ENCODE measurements around the gene NRG3.

NRG3 gene

DNA sequence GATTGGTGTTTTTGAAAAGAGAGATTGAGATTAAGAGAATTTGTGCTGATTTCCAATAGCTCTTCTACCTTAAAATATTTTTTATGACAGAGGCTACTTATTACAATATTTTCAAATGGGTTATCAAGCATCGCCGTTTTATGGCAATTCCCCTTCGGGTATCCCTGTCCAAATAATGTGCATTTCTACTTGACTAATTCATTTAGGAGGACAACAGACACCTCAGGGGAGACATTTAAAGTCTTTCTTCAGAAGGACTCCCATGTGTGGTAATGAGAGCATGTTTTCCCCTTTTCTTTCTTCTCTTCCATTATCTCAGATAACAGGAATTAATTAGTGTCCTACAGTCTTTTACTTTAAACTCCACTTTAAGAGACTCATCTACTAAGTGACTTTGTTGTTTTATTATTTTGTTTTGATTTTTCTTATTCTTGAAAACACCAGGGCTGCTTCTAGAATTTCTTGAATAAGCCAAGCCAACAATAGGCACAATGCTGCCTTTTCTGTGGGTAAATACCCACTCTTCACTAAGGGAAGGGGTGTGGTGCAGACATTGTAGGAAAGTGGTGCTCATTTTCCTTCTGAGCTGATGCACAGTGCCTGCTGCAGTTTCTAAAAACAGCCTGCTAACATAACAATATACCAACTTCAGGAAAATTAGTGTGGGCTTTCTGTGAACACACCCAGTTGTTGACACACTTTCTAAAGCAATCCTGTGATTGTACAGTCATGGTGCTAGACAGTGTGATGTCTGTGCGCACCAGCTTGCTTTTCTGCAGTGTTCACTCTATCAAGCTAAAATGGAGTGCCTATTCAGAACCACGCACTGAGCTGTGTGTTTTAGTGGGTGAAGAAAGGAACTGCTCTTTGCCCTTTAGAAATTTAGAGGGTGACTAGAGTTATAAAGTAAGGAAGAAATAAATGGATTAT is 597.7 kb downstream of the NRG3 start:
- H3K9me3 ChIP-seq (ENCODE audit: insufficient read depth, low read length) = no peaks in the 10 kb centered on the region
- no peaks in the 10 kb centered on the region for H3K4me1 ChIP-seq (ENCODE audit: insufficient read depth, insufficient read length)
- no peak overlapping the region for H3K4me3 ChIP-seq (ENCODE audit: insufficient read length, low read depth)
- DNase-seq (ENCODE audit: low read depth, low spot score) = no peak
- TF ChIP-seq YY1 (IDR thresholded peaks at IDR 0.05; ENCODE audit: insufficient read depth, insufficient read length) = no peak
- H3K9ac ChIP-seq (ENCODE audit: insufficient read length, low read depth) = no peak overlapping the region
- H3K27me3 ChIP-seq (ENCODE audit: insufficient read depth, insufficient read length) = no peaks in the 10 kb centered on the region
- no peaks in the 10 kb centered on the region for H3K36me3 ChIP-seq (ENCODE audit: insufficient read depth, insufficient read length, low read length)

GRCh38 chr10:82477776-82478175 is 602.8 kb downstream of the NRG3 start:
- no peaks in the 10 kb centered on the region for H3K9me3 ChIP-seq (ENCODE audit: insufficient read depth, low read length)
- DNase-seq (ENCODE audit: low read depth, low spot score) = no peak
- TF ChIP-seq SUZ12 (IDR thresholded peaks at IDR 0.05; ENCODE audit: extremely low read depth, insufficient read depth, insufficient read length) = no peak
- no peak for TF ChIP-seq YY1 (IDR thresholded peaks at IDR 0.05; ENCODE audit: insufficient read depth, insufficient read length)
- TF ChIP-seq ZNF274 (IDR thresholded peaks at IDR 0.05; ENCODE audit: low read depth, low read length) = no peak
- no peaks in the 10 kb centered on the region for H3K4me1 ChIP-seq (ENCODE audit: insufficient read depth, insufficient read length)
- H3K4me3 ChIP-seq (ENCODE audit: insufficient read length, low read depth) = no peak overlapping the region
- H3K36me3 ChIP-seq (ENCODE audit: insufficient read depth, insufficient read length, low read length) = no peaks in the 10 kb centered on the region
- no peak overlapping the region for H3K9ac ChIP-seq (ENCODE audit: insufficient read length, low read depth)
- H3K27me3 ChIP-seq (ENCODE audit: insufficient read depth, insufficient read length) = no peaks in the 10 kb centered on the region

- no peaks in the 10 kb centered on the region for H3K36me3 ChIP-seq (ENCODE audit: insufficient read depth, insufficient read length, low read length)
- H3K9ac ChIP-seq (ENCODE audit: insufficient read length, low read depth) = no peak overlapping the region
- no peak for TF ChIP-seq ZNF274 (IDR thresholded peaks at IDR 0.05; ENCODE audit: low read depth, low read length)
- TF ChIP-seq SUZ12 (IDR thresholded peaks at IDR 0.05; ENCODE audit: extremely low read depth, insufficient read depth, insufficient read length) = no peak
- H3K27me3 ChIP-seq (ENCODE audit: insufficient read depth, insufficient read length) = no peaks in the 10 kb centered on the region
- H3K9me3 ChIP-seq (ENCODE audit: insufficient read depth, low read length) = no peaks in the 10 kb centered on the region
- no peaks in the 10 kb centered on the region for H3K4me1 ChIP-seq (ENCODE audit: insufficient read depth, insufficient read length)
- no peak for DNase-seq (ENCODE audit: low read depth, low spot score)
- H3K4me3 ChIP-seq (ENCODE audit: insufficient read length, low read depth) = no peak overlapping the region
Observed at GRCh38 chr10:82492647-82493046, 617.7 kb downstream of the NRG3 start.

GRCh38 chr10:82496114-82496513 is 621.1 kb downstream of the NRG3 start:
- no peak overlapping the region for H3K9ac ChIP-seq (ENCODE audit: insufficient read length, low read depth)
- no peaks in the 10 kb centered on the region for H3K4me1 ChIP-seq (ENCODE audit: insufficient read depth, insufficient read length)
- H3K36me3 ChIP-seq (ENCODE audit: insufficient read depth, insufficient read length, low read length) = no peaks in the 10 kb centered on the region
- TF ChIP-seq SUZ12 (IDR thresholded peaks at IDR 0.05; ENCODE audit: extremely low read depth, insufficient read depth, insufficient read length) (no peak), YY1 (IDR thresholded peaks at IDR 0.05; ENCODE audit: insufficient read depth, insufficient read length) (no peak), ZNF274 (IDR thresholded peaks at IDR 0.05; ENCODE audit: low read depth, low read length) (no peak)
- DNase-seq (ENCODE audit: low read depth, low spot score) = no peak
- H3K9me3 ChIP-seq (ENCODE audit: insufficient read depth, low read length) = no peaks in the 10 kb centered on the region
- H3K27me3 ChIP-seq (ENCODE audit: insufficient read depth, insufficient read length) = no peaks in the 10 kb centered on the region
- no peak overlapping the region for H3K4me3 ChIP-seq (ENCODE audit: insufficient read length, low read depth)

DNA sequence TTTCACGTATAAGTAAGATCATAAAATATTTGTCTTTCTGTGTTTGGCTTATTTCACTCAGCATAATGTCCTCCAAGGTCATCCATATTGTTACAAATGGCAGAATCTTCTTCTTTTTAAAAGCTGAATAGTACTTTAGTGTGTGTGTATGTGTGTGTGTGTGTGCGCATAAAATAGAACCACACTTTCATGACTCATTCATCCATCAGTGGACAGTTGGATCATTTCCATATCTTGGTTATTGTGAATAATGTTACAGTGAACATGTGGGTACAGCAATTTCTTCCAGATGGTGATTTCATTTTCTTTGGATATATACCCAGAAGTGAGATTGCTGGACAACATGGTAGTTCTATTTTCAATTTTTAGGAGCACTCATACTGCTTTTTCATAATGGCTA is 622.4 kb downstream of the NRG3 start:
- Histone ChIP-seq H3K4me3 (ENCODE audit: insufficient read length, low read depth) (no peak overlapping the region), H3K27me3 (ENCODE audit: insufficient read depth, insufficient read length) (no peaks in the 10 kb centered on the region), H3K36me3 (ENCODE audit: insufficient read depth, insufficient read length, low read length) (no peaks in the 10 kb centered on the region), H3K9me3 (ENCODE audit: insufficient read depth, low read length) (no peaks in the 10 kb centered on the region), H3K9ac (ENCODE audit: insufficient read length, low read depth) (no peak overlapping the region), H3K4me1 (ENCODE audit: insufficient read depth, insufficient read length) (no peaks in the 10 kb centered on the region)
- DNase-seq (ENCODE audit: low read depth, low spot score) = no peak
- TF ChIP-seq ZNF274 (IDR thresholded peaks at IDR 0.05; ENCODE audit: low read depth, low read length) (no peak), YY1 (IDR thresholded peaks at IDR 0.05; ENCODE audit: insufficient read depth, insufficient read length) (no peak), SUZ12 (IDR thresholded peaks at IDR 0.05; ENCODE audit: extremely low read depth, insufficient read depth, insufficient read length) (no peak)

- Histone ChIP-seq H3K4me3 (ENCODE audit: insufficient read length, low read depth) (no peak overlapping the region), H3K9me3 (ENCODE audit: insufficient read depth, low read length) (no peaks in the 10 kb centered on the region), H3K9ac (ENCODE audit: insufficient read length, low read depth) (no peak overlapping the region), H3K27me3 (ENCODE audit: insufficient read depth, insufficient read length) (no peaks in the 10 kb centered on the region), H3K36me3 (ENCODE audit: insufficient read depth, insufficient read length, low read length) (no peaks in the 10 kb centered on the region), H3K4me1 (ENCODE audit: insufficient read depth, insufficient read length) (no peaks in the 10 kb centered on the region)
- TF ChIP-seq YY1 (IDR thresholded peaks at IDR 0.05; ENCODE audit: insufficient read depth, insufficient read length) (no peak), SUZ12 (IDR thresholded peaks at IDR 0.05; ENCODE audit: extremely low read depth, insufficient read depth, insufficient read length) (no peak), ZNF274 (IDR thresholded peaks at IDR 0.05; ENCODE audit: low read depth, low read length) (no peak)
- no peak for DNase-seq (ENCODE audit: low read depth, low spot score)
Observed at GRCh38 chr10:82498976-82499375, 624.0 kb downstream of the NRG3 start.

GRCh38 chr10:82505009-82505408 is 630.0 kb downstream of the NRG3 start:
- Histone ChIP-seq H3K4me3 (ENCODE audit: insufficient read length, low read depth) (no peak overlapping the region), H3K9me3 (ENCODE audit: insufficient read depth, low read length) (no peaks in the 10 kb centered on the region), H3K9ac (ENCODE audit: insufficient read length, low read depth) (no peak overlapping the region), H3K36me3 (ENCODE audit: insufficient read depth, insufficient read length, low read length) (no peaks in the 10 kb centered on the region), H3K4me1 (ENCODE audit: insufficient read depth, insufficient read length) (no peaks in the 10 kb centered on the region), H3K27me3 (ENCODE audit: insufficient read depth, insufficient read length) (no peaks in the 10 kb centered on the region)
- no peak for TF ChIP-seq ZNF274 (IDR thresholded peaks at IDR 0.05; ENCODE audit: low read depth, low read length)
- no peak for TF ChIP-seq SUZ12 (IDR thresholded peaks at IDR 0.05; ENCODE audit: extremely low read depth, insufficient read depth, insufficient read length)
- no peak for TF ChIP-seq YY1 (IDR thresholded peaks at IDR 0.05; ENCODE audit: insufficient read depth, insufficient read length)
- no peak for DNase-seq (ENCODE audit: low read depth, low spot score)

Measured in NT2/D1 (cell line).